Measurements from ENCODE around the gene LZIC.
"Not testable (repeated sequence)": the region's sequence is repeated elsewhere in the genome, so short reads cannot be mapped to it uniquely, and the experiment has no call there.

LZIC gene

DNA sequence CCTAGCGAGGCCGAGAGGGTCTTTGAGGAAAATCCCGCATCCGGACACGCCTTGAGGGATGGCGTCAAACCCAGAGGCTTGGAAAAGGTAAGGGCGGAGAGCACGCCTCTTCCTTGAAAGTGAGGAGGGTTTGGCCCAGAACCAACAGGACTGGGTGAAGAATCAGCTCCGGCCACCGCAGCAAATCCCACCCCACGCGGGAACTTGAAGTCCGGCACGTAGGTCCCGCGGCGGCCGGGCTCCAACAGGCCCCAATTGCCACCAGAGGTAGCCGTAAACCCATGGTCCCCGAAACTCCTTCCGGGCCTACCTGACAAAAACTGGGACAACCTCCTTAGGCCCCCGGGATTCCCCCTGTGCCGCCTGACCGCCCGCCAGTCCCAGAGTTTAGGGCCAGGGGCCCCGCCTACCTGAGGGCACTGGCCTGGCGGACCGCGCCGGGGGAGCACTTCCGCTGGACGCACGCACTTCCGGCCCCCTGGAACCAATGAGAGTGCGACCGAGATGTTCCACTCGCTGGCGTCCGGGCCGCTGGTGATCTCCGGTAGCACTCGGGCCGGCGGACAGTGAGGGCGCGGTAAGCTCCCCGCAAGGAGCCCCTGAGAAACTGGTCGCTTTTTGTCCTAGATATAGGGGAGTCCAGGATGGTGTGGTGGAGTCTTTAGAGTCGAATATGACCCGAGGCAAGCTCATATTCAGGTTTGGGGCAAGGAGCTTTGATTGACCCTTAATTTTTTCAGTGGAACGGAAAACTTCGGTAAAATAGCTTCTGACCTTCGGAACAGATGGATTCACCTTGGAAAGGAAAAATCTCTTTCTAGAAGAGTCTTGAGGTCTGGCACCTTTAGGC is at the start of gene LZIC, which contains the start of gene NMNAT1:
Gene LZIC, minus strand, starts transcription at position 453 of the 850 bp plus-strand sequence. CDS start 6,772 bp downstream, outside the sequence.
Gene NMNAT1, plus strand, starts transcription at position 537 of the 850 bp plus-strand sequence. CDS start 28,599 bp downstream, outside the sequence.
- DNase-seq (ENCODE audit: low read depth): peak; percentile 86

DNA sequence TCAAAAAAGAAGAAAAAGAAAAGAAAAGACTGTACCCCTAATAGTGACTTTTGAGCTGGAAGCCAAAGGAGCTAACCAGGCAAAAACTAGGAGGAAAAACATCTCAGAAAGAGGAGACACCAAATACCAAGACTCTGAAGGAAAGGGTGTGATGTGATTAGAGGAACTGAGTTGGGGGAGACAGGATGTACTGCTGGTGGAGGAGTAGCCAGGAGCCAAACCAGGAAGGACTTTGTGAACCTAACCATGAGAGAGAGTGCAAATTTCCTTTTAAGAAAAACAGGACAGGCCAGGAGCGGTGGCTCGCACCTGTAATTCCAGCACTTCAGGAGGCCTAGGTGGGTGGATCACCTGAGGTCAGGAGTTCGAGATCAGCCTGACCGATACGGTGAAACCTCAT is 49.7 kb upstream of the LZIC start:
- no peak for DNase-seq (ENCODE audit: low read depth)

DNA sequence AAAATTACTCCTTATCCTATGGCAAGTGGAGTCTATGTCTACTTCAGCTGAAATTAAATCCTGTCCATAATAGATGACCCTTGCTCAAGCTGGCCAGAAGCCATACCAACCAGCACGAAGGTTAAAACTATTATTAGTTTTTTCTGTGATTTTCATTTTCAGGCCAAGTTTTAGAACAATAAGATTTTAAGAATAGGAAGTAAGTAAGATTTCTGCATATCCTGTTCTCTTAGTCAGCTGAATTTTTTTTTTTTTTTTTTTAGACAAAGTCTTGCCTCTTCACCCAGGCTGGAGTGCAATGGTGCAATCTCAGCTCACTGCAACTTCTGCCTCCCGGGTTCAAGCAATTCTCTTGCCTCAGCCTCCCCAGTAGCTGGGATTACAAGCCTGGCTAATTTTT is 47.8 kb upstream of the LZIC start:
- no peak for DNase-seq (ENCODE audit: low read depth)

DNA sequence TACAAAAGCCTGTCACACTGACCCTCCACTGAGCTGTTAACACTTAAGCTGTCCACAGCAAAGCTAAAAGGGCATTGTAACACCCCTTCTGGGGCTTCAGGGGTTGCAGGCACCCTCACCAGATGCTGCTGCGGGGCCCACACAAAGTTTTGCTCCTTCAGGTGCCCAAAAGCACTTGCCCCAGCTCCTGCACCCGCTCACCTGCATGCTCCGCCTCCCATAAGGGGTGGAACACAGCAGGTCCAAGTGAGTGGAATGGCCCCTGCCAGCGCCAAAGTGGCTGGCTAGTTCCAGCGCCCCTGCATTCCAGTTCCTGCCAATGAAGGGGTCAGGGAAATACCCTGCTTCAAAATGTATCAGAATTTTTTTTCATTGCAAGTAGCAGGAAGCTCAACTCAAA is 46.6 kb upstream of the LZIC start:
- no peak for DNase-seq (ENCODE audit: low read depth)

DNA sequence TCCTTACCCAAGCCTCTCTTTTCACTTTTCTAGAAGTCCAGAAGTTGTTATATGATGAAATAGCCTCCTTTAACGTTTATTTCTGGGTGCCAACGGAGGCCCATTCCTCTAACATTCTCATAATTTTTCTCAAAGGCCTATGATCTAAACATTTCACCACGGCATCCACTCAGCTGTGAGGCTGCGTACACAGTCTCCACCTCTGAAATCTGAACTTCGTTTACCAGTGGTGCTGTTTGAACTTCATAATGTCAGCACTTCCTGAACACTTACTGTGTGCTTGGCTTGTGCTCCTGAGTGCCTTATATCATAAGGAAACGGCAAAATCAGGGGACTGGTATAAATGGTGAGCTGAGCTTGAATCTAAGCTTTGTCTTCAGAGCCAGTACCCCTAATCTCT is 41.8 kb upstream of the LZIC start:
- no peak for DNase-seq (ENCODE audit: low read depth)

DNA sequence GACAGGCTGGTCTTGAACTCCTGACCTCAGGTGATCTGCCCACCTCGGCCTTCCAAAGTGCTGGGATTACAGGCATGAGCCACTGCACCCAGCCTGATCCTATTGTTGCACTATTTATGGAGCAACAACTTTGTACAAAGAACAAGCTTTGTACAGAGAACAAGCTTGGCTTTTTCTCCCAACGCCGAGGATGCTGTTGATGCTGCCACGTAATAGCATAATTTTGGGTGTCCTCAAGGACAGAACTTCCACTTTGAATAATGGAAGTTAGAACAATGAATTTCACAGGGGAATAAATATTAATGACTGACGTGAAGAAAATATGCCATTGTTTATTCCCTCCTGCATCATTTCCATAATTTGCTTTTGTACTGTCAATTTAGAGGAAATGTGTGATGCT is 41.1 kb upstream of the LZIC start:
- no peak for DNase-seq (ENCODE audit: low read depth)

DNA sequence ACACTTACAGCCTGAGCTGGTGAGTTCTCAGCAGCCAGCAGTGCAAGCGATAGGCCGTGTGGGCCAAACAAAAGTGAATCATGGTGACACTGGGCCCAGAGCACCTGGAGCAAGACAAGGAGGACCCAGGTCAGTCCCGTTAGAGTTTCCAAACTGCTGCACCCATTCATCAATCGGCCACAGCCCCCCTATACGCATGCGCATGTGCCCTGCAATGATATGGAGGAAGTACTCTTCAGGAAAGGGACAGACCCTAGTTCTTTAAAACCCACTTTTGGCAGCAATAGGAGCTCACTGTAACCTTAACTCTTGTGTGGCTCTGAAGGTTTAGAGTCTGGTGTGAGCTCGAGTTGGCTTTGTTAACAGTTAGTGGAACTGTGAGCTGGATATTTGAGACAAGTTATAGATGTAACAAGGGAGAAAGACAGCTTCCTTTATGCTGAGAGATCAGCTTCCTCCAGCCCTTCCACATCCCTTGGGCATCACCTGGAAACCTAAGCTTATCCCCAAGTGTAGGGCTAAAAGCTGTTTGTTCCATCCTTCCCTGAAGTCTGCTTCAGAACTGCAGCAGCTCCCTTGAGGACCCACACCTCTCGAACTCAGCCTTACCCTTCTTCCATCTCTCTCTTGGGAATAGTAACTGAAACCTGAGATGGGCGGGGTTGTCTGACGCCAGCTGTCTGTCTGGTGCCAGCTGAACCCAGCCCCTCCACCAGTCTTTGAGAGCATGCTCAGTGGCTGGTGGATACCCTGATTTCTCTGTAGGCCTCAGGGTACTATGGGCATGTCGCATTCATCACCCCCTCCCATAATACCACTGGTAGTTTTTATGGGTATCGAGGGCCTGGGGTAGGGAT is 17.7 kb upstream of the LZIC start:
- no peak for DNase-seq (ENCODE audit: low read depth)

DNA sequence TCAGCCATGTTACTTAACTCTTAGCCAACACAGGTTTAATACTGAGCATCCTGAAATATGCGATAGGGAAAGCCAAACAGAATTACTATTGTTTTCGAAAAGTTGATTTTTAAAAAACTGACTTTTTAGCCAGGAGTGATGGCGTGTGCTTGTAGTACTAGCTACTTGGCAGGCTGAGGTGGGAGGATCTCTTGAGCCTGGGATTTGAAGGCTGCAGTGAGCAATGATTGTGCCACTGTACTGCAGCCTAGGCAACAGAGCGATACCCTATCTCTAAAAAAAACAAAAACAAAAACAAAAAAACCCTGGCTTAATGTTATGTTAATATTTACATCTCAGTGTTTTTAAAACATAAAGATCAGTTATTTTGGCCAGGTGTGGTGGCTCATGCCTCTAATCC is 16.8 kb upstream of the LZIC start:
- no peak for DNase-seq (ENCODE audit: low read depth)

DNA sequence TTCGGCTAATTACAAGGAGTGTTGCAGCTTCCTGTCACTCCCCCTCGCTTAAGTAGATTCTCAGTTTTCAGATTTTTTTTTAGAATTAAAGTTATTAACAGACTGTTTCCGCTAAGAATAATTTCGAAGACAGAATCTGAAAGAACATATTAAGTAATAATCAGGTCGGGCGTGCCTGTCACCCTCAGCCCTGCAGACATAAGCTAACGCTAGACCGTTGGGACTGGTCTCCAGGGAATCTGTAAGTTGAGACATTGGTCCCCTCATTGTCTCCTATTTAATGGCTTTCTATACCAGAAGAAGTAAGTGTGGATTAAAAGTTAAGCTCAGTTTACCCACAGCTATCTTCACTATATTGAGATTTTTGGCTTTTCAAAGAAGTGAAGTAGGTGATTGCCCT is 14.5 kb upstream of the LZIC start:
- no peak for DNase-seq (ENCODE audit: low read depth)

DNA sequence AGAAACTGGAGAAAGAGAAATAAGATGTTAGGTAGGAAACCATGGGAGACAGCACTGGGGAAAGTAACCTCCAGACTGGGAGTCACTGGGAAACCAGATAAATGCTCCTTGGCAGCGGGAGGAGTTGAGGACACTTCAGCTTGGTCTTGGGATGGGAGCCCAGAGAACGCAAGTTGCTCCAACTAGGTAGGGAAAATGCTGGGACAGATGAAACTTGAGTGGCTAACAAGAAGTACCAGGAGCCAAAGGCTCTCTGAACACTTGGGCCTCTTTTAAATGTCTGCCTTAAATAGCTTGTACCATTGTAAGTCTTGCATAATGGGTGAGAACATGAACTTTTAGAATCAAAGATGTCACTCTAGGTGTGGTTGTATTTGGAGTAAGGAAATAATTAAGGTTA is 3.1 kb upstream of the LZIC start:
- DNase-seq (ENCODE audit: low read depth): no peak

DNA sequence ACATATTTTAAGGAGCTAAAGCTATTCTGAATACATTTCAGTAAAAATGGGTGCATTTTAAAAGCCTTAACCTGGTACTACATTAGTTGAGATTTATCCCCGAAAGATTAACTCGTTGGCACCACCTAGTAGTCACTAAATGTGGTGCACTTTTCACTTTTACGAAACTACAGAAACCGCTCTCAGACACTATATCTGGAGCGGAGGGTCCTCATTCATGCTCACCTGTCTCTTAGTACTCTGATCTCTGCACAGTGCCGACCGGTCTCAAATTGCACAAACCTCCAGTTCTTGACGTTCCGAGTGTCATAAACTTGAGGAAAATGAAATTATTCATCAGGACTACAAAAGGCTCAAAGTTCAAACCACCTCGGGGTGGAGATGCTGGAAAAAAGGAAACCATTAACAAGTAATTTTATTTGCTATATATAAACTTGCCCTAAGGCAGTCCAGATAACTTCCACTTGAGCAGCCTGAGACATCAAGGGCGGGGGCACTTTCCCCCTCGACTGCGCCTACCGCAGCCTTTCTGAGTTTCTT is 722 bp downstream of the LZIC start:
- DNase-seq (ENCODE audit: low read depth): no peak

DNA sequence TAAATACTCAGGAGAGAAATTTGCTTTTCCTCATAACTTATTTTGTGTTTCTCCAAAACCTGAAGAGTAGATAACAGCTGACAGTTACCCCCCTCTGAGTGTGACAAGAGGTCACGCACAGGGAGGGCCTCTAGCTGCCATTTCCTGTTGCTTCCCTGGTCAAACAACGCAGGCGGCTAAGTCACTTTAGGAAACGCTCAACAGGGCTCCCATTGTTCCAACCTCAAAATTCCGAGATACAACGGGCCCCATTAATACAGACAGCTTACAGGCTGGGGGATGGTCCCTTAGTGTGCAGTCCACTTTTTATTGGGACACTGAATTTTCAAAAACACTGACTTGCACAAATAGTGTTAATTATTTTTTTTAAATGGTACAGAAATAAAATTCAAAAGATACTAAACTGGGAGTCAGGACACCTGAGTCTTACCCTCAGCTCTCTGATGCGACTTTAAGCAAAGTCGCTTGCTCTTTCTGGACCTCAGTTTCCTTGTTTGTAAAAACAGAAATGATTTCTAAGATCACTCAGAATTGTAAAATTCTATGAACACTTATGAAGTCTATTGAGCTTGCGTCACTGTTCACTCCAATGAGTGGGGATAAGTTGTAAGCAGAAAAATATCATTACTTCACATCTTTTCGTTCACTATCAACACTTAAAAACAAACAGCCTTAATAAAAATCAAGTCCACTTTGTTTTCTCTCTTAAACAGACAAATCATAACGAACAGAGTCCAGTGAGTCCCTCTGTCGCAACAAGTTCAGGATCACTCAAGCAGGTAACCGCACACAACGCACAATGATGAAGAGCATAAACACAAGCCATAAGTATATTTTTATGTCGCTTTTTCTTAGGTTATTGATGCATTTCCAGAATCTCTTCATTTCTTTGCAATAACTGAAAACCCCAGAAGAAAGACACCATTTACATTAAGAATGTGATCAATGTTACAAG is 13.5 kb downstream of the LZIC start:
- no peak for DNase-seq (ENCODE audit: low read depth)

DNA sequence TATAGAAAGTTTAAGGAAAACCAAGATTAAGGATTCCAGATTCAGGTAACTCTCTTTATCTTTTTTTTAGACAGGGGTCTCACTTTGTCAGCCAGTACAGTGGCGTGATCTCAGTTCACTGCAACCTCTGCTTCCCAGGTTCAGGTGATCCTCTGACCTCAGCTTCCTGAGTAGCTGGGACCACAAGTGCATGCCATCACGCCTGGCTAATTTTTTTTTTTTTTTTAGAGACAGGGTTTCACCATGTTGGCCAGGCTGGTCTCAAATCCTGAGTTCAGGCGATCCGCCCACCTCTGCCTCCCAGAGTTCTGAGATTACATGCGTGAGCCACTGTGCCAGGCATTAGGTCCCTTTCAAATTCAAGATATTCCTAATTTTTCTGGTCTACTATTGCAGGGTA is 15.9 kb downstream of the LZIC start:
- DNase-seq (ENCODE audit: low read depth): no peak

DNA sequence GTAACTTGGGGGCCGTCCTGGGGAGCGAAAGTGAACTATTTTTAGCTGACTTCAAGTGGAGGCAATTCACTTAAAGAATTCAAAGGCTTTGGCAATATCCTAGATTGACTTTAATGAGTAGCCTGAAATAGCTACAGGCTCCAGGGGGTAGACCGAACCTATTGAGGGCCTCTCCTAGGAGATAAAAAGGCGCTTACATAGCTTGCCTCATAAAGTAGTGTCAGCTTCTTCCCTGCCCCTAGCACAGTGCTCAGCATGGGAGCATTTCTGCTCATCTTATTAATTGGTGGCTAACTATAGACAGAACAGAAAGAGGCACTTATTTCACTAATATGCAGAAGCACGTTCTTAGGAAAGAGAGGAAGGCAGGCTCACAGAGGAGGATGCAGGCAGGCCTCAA is 20.8 kb downstream of the LZIC start:
- no peak for DNase-seq (ENCODE audit: low read depth)

DNA sequence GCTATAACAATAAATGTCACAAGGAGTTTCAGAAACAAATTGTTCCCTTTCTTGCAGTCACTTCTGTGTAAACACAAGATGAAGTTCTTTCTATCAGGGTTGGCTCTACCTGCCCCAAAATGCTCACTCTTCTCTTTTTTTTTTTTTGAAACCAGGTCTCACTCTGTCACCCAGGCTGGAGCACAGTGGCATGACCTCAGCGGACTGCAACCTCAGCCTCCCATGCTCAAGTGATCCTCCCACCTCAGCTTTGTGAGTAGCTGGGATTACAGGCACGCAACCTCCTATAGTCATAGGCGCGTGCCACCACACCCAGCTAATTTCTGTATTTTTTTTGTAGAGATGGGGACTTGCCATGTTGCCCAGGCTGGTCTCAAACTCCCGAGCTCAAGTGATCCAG is 22.6 kb downstream of the LZIC start:
- no peak for DNase-seq (ENCODE audit: low read depth)

DNA sequence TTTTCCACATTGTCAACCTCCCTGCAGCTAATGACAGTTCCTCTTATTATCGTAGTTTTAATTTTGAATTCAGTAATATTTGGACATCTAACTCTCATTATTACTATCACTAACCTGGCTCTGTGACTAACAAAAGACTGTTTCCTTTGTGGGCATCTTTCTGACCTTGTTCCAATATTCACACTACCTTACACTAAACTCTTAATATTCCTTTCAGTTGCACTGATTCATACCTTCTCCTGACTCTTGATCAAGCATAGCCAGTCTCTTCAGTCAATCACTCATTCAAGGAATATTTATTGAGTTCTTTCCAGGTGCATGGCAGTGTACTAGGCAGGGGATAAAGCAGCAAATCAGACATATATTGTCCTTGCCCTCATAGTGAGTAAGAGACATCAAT is 25.3 kb downstream of the LZIC start:
- no peak for DNase-seq (ENCODE audit: low read depth)

DNA sequence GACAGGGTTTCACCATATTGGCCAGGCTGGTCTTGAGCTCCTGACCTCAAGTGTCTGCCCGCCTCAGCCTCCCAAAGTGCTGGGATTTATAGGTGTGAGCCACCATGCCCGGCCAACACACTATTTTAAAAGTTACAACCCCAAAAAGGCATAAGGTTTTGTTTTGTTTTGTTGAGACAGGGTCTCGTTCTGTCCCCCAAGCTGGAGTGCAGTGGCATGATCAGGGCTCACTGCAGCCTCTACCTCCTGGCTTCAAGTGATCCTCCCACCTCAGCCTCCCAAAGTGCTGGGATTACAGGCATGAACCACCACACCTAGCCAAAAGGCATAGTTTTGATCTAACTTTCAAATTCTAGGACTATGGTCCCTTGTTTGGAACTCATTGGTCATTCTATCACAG is 25.7 kb downstream of the LZIC start:
- DNase-seq (ENCODE audit: low read depth): not testable (repeated sequence)

DNA sequence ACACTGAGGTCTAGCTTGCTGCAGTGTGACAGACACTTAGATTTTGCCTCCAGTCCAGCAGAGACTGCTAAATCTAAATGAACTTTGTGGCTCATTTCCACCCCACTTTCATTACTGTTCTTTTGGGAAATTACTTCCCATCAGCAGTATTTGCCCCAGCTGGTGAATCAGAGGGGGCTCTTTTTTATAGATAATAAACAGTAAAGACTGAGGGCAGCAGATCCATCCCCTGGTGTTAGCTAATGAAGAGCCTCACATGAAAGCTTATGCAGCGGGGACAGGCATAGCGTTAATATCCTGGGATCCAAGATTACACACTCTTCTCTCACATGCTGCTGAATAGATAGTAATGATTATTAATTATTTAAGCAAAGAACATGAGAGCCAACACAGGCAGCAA is 26.7 kb downstream of the LZIC start:
- DNase-seq (ENCODE audit: low read depth): no peak

DNA sequence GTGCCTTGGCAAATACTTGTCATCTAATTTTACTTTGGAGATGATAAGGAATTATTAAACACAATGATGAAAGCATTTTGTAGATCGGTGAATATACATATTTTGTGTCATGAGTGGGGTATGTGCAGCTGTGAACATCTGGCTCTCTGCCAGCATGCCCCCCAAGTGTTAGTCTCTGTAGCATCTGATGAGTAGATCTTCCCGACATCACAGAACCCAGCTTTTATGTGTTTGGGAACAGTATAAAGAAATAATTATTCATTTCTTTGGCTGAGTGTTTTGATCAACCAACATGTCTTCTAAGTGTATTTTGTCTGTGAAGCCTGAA is 28.6 kb downstream of the LZIC start:
- no peak for DNase-seq (ENCODE audit: low read depth)

DNA sequence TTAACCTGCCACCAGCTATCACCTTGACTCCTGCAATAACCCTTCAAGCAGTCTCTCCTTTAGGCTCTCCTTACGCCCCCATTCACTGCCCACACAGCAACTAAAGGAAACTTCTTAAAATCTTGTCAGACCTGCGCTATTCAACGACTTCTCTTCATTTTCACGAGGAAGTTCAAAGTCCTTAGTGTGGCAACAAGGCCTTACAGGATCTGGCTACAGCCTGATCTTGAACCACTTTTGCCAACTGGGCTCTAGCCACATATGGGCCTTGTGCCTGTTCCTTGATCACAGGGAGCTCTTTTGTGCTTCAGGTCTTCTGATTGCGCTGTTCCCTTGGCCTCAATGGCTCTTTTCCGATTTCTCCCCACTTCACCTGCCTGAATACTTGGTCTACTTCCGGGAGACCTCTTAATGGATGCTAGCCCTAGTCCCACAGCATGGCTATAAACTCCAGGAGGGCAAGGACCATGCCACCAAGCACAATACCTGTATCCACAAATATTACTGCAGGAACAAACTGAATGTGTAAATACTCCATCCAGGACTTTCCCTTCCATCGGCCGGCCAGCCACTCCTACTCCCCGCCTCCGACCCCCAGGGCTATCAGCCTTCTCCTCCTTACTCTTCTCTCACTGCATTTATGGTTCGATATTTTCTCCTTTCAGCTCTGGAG is 30.8 kb downstream of the LZIC start:
- DNase-seq (ENCODE audit: low read depth): no peak
